Measurements from ENCODE around the gene B9D2. TPM values are rescaled to one million over a fixed set of nuclear protein-coding genes. Genes with fewer than 3 reads are reported as not detected.
"Not testable (repeated sequence)": the region's sequence is repeated elsewhere in the genome, so short reads cannot be mapped to it uniquely, and the experiment has no call there.

Gene B9D2
- total RNA-seq, 1 donor from 2014 or later: 1.1 TPM

- TF ChIP-seq CTCF (IDR thresholded peaks at IDR 0.05; ENCODE audit: insufficient read depth, low read length, severe bottlenecking): no peak
- Histone ChIP-seq H3K27me3 (ENCODE audit: control insufficient read depth, insufficient read depth, low read length) (no peaks in the 10 kb centered on the region), H3K4me3 (ENCODE audit: low read depth, low read length) (no peak overlapping the region), H3K36me3 (ENCODE audit: control insufficient read depth, insufficient read depth, low read length) (peaks cover 3% of the 10 kb centered on the region)
- DNase-seq (ENCODE audit: low read depth) (no peak), FAIRE-seq (no peak)
These were observed 20.4 kb upstream of the B9D2 start for GRCh38 chr19:41384351-41384750.

GRCh38 chr19:41381536-41381935 is 17.6 kb upstream of the B9D2 start:
- FAIRE-seq; H3K36me3 ChIP-seq (ENCODE audit: control insufficient read depth, insufficient read depth, low read length); DNase-seq (ENCODE audit: low read depth): not testable (repeated sequence)

GRCh38 chr19:41377977-41378709 is 14.2 kb upstream of the B9D2 start:
- Histone ChIP-seq H3K27me3 (ENCODE audit: control insufficient read depth, insufficient read depth, low read length) (no peaks in the 10 kb centered on the region), H3K36me3 (ENCODE audit: control insufficient read depth, insufficient read depth, low read length) (peaks cover 1% of the 10 kb centered on the region), H3K4me3 (ENCODE audit: low read depth, low read length) (no peak overlapping the region)
- no peak for DNase-seq (ENCODE audit: low read depth)
- TF ChIP-seq CTCF (IDR thresholded peaks at IDR 0.05; ENCODE audit: insufficient read depth, low read length, severe bottlenecking): no peak
- no peak for FAIRE-seq

More at GRCh38 chr19:41381536-41381935, 17.6 kb upstream of the B9D2 start:
- H3K27me3 ChIP-seq (ENCODE audit: control insufficient read depth, insufficient read depth, low read length); H3K4me3 ChIP-seq (ENCODE audit: low read depth, low read length): not testable (repeated sequence)

DNA sequence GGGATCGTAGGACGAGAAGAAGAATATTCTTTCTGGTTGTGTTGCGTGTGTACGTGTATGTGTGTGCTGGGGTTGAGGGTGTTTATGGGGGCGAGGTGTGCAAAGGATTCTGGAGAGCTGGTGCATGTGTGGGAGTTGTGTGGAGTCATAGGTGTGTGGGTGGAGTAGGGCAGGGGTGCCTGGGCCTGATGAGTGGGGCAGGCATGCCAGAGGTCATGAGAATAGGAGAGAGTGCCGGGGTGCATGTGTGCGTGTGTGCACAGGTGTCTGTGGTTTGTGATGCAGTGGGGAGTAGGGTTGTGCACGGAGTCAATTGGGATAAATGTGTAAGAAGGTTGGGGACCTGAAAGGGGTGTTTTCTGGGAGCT is 13.0 kb upstream of the B9D2 start:
- peak overlapping the region; percentile 43 for H3K4me3 ChIP-seq (ENCODE audit: low read depth, low read length)
- H3K27me3 ChIP-seq (ENCODE audit: control insufficient read depth, insufficient read depth, low read length): no peaks in the 10 kb centered on the region
- FAIRE-seq (peak; percentile 32), DNase-seq (ENCODE audit: low read depth) (peak; percentile 25)
- TF ChIP-seq CTCF (IDR thresholded peaks at IDR 0.05; ENCODE audit: insufficient read depth, low read length, severe bottlenecking): no peak
- H3K36me3 ChIP-seq (ENCODE audit: control insufficient read depth, insufficient read depth, low read length): peaks cover 1% of the 10 kb centered on the region

- no peaks in the 10 kb centered on the region for H3K27me3 ChIP-seq (ENCODE audit: control insufficient read depth, insufficient read depth, low read length)
- FAIRE-seq (no peak), DNase-seq (ENCODE audit: low read depth) (peak; percentile 46)
- H3K36me3 ChIP-seq (ENCODE audit: control insufficient read depth, insufficient read depth, low read length): peaks cover 1% of the 10 kb centered on the region
- peak within 1 kb of the TSS; percentile 43 for H3K4me3 ChIP-seq (ENCODE audit: low read depth, low read length)
- TF ChIP-seq CTCF (IDR thresholded peaks at IDR 0.05; ENCODE audit: insufficient read depth, low read length, severe bottlenecking): no peak
These were observed 12.5 kb upstream of the B9D2 start, which contains the start of gene TMEM91 for GRCh38 chr19:41376241-41376997. TMEM91 (plus strand) TSS chr19:41376533; CDS start chr19:41378310, 1,777 bp downstream.

DNA sequence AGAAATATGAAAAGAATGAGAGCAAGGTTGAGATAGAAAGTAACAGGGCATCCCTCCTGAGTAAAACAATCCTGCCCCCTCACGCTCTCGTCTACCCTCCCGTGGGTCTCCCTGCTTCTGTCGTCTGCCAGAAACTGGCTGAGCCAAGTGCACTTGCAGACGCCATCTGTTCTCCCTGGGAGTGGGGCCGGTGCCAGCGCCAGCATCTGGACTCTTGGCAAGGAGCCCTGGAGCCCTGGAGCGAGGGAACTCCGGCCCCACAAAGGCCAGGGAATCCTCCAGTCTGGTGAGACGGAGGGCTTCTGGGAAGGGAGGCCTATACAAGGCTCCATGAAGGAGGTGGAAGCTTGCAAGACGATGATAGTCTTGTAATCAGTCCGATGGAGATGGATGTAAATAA is 10.0 kb upstream of the B9D2 start:
- no peak for FAIRE-seq

More for the DNA sequence above, 10.0 kb upstream of the B9D2 start:
- Histone ChIP-seq H3K36me3 (ENCODE audit: control insufficient read depth, insufficient read depth, low read length) (peaks cover 1% of the 10 kb centered on the region), H3K4me3 (ENCODE audit: low read depth, low read length) (no peak overlapping the region), H3K27me3 (ENCODE audit: control insufficient read depth, insufficient read depth, low read length) (no peaks in the 10 kb centered on the region)
- DNase-seq (ENCODE audit: low read depth): peak; percentile 18
- no peak for TF ChIP-seq CTCF (IDR thresholded peaks at IDR 0.05; ENCODE audit: insufficient read depth, low read length, severe bottlenecking)
